Astrocyte of the spinal cord (primary cell): ENCODE results near the gene GLT6D1.

Experiments used
- DNase-seq: peaks from one replicate; pipeline ENCODE4 v3.0.0; 2011; ENCODE audit warnings: low read depth, low spot score
- H3K4me3 ChIP-seq: 2 replicates; pipeline ENCODE4 v1.5.1; 2011; ENCODE audit warnings: low read depth, mild to moderate bottlenecking, low read length, moderate library complexity
- CTCF ChIP-seq: IDR thresholded peaks from 2 replicates; pipeline ENCODE4 v1.5.1; 2012; ENCODE audit warnings: low read depth, mild to moderate bottlenecking, low read length, inconsistent platforms
- in situ Hi-C: cut with HindIII; loops from 2 replicates; pipeline ENCODE4 v1.10.0; 2017; ENCODE audit warnings: low sequenced_read_pairs

The GLT6D1 gene

GRCh38 chr9:135661816-135662560 is 22.6 kb upstream of the GLT6D1 start:
- no peak for TF ChIP-seq CTCF
- no peak for DNase-seq
- in situ Hi-C loops, result no loop called here
- H3K4me3 ChIP-seq, result no peak overlapping the region

- in situ Hi-C loops, result no loop called here
- no peak for TF ChIP-seq CTCF
- DNase-seq, result no peak
- no peak overlapping the region for H3K4me3 ChIP-seq
These were observed 21.1 kb upstream of the GLT6D1 start for GRCh38 chr9:135660407-135660806.

GRCh38 chr9:135659252-135659651 is 19.9 kb upstream of the GLT6D1 start:
- no peak for TF ChIP-seq CTCF

GRCh38 chr9:135657416-135657815 is 18.1 kb upstream of the GLT6D1 start:
- in situ Hi-C loops, result no loop called here
- no peak for TF ChIP-seq CTCF
- DNase-seq, result no peak
- no peak overlapping the region for H3K4me3 ChIP-seq

More at GRCh38 chr9:135659252-135659651, 19.9 kb upstream of the GLT6D1 start:
- no peak overlapping the region for H3K4me3 ChIP-seq
- in situ Hi-C loops, result no loop called here
- DNase-seq, result no peak

GRCh38 chr9:135655317-135655716 is 16.0 kb upstream of the GLT6D1 start:
- DNase-seq, result no peak
- no peak for TF ChIP-seq CTCF
- in situ Hi-C loops, result no loop called here
- no peak overlapping the region for H3K4me3 ChIP-seq

- no peak for DNase-seq
- in situ Hi-C loops, result no loop called here
- no peak overlapping the region for H3K4me3 ChIP-seq
- no peak for TF ChIP-seq CTCF
These were observed 11.1 kb upstream of the GLT6D1 start for GRCh38 chr9:135650408-135650807.

- TF ChIP-seq CTCF, result no peak
- no peak for DNase-seq
- H3K4me3 ChIP-seq, result no peak overlapping the region
- in situ Hi-C loops, result no loop called here
These were observed 10.2 kb upstream of the GLT6D1 start for GRCh38 chr9:135649508-135649907.
